HG03064 (cell line): ENCODE data around the gene CDR2.
A peak's percentile ranks its signal among the peaks of the same experiment; 100 is the strongest.
"Not testable (repeated sequence)": the region's sequence is repeated elsewhere in the genome, so short reads cannot be mapped to it uniquely, and the experiment has no call there.

Experiments
- ATAC-seq: cut with Tn5 transposase; IDR thresholded peaks from one replicate; pipeline ENCODE4 v1.9.1; 2021; ENCODE audit warnings: low read depth; ENCODE audit not compliant: unreplicated experiment

Gene CDR2

DNA sequence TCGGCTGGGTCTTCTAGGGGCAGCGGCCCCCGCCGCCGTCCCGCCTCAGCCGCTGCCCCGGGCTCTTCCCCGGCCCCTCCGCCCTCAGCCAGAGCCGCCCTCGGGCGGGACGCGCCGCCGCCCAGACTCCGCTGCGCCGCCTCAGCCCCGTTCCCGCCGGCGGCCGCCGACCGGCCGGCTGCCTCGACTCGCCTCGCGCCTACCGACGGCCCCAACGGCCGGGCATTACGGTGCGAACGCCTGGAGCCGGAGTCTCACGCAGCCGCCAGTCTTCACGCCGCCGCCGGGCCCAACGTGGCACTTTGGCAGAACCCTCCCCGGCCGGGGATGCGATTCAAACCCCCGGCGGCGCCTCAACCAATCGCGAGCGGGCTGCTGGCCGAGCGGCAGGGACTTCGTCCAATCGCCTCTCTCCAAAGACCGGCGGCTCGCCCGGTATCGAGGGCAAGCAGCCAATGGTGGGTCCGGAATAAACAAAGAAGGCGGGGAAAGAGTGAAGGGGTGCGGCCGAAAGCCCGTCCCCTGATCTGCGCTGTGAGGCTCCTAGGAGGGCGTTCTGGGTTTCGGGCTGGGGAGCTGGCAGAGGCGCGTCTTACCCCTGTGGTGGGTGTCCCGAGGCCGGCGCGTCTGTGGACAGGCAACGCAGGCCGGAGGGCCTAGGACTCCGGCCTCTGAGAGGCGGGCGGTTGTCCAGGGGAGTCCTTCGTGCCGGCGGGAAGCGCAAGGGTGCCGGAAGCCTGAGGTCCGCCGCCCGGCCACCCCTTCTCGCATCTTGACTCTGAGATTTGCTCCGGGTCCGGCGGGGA lies at the start of gene CDR2:
Gene CDR2 (minus strand): TSS at position 309 of the 806 bp plus-strand sequence. CDS start 310 bp downstream, outside the sequence.
- ATAC-seq = peak; percentile 82

DNA sequence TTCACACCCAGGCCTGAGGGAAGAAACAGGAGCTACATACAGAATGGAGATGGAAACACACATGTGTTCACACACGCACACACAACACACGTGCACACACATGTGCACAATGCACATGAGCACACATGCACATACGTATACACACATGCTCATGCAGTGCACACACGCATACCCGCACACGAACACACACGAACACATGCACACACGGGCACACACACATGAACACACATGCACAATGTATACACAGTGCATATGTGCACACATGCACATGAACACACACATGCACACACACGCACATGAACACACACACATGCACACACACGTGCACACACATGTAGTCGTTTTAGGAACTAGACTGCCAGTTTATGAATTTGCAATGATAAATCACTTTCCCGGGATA lies 49.3 kb upstream of the CDR2 start:
- ATAC-seq = no peak

DNA sequence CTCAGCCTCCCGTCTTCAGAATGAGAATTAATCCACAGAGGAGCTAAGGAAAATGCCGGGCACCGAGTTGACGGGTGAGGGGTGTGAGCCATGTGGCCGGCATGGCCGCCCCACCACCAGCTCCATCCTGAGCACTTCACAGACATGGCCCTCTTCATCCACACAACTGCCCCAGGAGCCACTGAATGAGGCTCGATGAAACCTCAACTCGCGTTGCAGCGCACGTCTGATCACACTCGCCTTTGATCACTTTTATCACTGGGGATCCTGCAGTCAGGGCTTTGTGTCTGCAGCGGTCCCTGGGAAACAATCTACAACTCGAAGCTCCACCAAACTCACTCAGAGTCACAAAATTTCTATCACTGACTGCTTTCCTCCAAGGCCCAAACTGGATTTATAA lies 46.7 kb upstream of the CDR2 start:
- no peak for ATAC-seq

DNA sequence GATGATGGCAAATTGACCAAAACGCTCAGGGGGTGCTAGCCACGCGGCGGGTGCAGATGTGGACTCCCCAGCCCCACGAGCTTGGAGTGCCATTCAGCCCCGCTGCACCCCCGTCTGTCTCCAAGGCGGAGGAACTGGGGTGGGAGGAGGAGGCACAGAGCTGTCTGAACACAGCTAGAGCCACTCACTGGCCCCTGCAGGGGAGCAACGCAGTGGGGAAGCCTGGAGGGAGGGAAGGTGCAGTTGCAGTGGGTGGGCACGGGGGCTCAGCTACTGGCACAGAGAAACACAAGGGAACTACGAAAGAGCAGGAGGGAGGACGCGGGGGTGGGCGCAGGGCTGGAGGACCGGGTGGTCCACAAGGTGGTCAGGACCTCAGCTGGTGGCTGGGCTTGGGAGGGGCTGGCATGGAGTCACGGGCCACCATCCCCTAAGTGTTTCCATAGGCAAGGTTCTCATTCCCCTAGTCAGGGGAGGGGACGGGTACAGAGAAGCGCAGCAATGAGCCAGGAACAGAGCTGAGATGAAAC lies 46.3 kb upstream of the CDR2 start:
- no peak for ATAC-seq

DNA sequence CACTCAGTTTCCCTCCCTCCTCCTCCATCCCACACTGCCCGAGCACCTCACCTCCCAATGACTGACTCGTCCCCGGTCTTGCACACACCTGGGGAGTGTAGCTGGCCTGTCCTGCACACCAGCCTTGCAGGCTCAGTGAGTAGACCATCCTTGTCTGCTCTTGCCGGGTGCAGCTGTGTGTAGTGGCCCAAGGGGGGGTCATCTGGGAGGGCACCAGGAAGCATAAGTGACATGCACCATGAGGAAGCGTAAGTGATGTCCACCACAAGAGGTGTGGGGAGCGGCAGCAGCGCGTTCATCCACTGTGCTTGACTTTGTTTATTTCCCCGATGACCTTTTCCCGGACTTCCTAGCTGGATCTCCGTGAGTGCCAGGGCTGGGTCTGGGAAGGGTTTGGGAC lies 45.5 kb upstream of the CDR2 start:
- ATAC-seq = no peak

DNA sequence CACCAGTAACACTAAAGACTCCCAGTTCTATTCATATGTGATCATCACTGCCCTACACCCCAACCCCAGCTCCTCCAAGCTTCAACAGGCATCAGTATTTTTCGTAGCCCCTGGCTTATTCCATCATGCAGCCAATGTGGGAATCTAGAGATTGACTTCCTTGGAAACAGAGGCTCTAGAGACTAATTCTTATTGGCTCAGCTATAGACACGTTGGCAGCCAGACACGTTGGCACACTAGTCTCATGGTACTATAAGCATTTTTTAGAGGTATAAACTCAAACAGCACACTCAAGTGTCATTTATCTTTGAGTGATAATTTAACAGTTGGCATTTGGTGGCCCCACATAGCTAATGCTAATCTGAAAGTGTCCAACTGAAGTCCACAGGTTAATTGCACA lies 44.4 kb upstream of the CDR2 start:
- no peak for ATAC-seq

DNA sequence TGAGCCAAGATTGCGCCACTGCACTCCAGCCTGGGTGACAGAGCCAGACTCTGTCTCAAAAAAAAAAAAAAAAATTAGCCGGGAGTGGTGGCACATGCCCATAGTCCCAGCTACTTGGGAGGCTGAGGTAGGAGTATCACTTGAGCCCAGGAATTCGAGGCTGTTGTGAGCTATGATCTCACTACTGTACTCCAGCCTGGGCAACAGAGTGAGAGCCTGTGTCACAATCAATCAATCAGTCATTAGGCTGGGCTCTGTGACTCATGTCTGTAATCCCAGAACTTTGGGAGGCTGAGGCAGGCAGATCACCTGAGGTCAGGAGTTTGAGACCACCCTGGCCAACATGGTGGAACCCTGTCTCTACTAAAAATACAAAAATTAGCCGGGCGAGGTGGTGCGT lies 43.4 kb upstream of the CDR2 start:
- not testable (repeated sequence) for ATAC-seq

DNA sequence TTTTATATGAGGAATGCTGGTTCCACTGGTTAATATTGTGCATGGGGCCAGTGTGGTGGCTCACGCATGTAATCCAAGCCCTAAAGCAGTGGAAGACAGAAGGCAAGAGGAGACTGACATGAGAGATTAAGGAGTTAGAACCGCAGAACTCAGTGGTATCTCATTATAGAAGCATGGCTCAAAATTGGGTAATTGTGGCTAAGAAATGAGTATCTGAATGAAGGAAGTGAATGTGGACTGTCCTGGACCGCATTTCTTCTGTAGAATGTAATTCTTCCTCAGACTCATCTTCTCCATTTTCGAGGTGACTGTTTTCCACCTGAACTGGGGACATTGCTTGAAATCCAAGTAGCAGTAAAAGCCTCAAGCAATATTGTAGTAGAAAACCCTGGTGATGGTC lies 42.6 kb upstream of the CDR2 start:
- no peak for ATAC-seq

DNA sequence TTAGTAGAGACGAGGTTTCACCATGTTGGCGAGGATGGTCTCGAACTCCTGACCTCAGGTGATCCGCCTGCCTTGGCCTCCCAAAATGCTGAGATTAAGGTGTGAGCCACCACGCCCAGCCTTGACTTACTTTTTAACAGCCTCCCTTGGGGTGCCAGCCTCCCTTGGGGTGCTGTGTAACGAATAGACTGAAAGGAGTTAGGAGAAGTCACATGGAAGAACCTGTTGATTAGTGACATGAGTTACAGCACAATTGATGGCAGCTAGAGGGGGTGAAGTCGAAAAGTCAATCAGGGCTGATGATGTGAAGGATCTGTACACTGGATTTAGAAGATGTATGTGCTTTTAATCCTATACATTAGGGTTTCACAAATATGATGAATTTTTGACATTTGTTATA lies 39.4 kb upstream of the CDR2 start:
- ATAC-seq = no peak

DNA sequence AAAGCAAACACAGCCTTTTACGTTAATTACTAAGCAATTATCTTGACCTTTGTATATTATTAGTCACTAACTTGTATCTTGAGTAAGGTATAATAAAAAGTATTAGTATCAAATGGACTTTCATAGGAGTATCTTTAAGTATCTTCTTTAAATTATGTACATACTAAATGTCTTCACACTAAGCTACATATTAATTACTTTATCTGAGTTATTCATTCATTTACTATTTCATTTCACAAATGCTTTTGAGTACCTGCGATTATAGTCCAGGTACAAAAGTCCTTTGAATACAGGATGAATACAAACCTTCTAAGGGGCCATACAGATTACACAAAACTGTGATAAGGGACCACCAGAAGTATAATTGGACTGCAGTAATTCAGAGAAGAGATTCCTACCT lies 33.1 kb upstream of the CDR2 start:
- ATAC-seq = no peak

DNA sequence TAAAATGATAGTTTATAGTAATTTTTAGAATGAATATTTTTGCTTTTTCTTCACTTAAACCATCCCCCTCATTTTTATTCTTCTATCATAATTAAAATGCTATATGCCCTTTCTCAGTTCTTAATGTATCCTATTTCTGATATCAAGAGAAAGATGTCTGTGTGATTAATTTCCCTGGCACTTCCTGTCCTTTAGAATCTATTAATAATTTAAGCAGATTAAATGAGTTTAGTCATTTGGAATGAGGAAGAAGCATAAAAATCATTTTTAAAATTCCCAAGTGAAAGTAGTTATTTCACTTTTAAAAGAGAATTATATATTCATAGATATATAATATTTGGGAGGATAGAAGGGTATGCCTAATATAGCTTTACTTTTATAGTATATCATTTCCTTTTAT lies 27.8 kb upstream of the CDR2 start:
- ATAC-seq = no peak

DNA sequence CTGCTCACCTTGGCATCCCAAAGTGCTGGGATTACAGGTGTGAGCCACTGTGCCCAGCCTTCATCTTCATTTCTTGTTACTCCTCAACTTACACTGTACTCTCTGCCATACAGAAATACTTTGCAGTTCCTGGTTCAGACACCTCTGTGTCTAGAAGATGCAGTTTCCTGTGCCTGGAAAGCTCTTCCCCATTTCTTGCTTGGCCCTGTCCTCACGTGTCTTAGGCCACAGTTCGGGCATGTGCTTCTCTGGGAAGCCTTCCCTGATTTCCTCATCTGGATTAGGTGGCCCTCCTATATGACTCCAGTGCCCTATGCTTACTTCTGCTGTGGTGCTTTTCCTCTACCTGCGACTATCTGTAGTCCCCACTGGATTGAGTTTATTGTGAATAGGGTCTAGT lies 26.5 kb upstream of the CDR2 start:
- ATAC-seq = no peak

DNA sequence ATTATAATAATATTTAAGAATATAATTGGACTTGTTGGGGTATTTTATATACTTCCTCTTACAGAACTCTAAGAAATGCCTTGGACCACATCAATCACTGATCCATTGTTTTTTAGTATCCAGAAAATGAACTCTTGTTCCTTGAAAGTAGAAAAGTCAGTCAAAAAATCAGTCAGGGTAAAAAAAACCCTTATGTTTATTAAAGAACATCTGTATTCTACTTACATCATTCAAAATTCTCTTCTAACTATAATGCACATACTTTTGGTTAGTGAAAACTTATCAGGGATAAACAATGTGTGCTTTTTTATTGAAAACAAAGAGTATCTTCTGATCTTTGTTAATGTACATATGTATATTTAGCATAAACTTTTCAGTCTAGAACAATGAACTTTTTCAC lies 23.5 kb upstream of the CDR2 start:
- no peak for ATAC-seq

DNA sequence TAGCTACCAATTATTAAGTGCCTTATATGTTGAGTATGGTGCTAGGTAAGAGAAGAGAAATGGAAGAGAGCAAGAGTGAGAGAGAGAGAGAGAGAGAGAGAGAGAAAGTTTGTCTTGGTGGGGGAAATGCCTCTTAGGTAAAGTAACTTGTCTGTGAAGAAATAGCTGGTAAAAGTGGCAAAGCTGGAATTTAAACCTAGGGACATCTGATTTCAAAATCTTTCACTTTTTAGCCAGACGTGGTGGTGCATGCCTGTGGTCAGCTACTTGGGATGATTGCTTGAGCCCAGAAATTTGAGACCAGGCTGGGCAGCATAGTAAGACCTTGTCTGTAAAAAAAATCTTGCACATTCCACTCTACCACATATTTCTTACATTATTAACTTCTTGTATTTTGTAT lies 23.0 kb upstream of the CDR2 start:
- ATAC-seq = no peak

DNA sequence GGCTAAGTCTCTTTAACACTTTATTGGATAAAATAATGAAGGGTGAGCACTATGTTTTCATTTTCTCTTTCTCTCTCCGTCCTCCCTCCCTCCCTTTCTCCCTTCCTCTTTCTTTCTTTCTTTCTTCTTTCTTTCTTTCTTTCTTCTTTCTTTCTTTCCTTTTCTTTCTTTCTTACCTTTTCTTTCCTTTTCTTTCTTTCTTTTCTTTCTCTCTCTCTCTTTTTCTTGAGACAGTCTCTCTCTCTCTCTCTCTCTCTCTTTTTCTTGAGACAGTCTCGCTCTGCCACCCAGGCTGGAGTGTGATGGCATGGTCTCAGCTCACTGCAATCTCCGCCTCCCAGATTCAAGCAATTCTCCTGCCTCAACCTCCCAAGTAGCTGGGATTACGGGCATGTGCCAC lies 21.5 kb upstream of the CDR2 start:
- no peak for ATAC-seq

DNA sequence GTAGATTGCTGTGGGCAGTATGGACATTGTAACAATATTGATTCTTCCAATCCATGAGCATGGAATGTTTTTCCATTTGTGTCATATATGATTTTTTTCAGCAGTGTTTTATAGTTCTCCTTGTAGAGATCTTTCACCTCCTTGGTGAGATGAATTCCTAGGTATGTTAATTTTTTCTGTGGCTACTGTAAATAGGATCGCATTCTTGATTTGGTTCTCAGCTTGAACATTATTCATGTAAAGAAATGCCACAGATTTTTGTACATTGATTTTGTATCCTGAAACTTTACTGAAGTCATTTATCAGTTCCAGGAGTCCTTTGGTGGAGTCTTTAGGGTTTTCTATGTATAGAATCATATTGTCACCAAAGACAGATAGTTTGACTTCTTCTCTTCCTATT lies 19.7 kb upstream of the CDR2 start:
- no peak for ATAC-seq

DNA sequence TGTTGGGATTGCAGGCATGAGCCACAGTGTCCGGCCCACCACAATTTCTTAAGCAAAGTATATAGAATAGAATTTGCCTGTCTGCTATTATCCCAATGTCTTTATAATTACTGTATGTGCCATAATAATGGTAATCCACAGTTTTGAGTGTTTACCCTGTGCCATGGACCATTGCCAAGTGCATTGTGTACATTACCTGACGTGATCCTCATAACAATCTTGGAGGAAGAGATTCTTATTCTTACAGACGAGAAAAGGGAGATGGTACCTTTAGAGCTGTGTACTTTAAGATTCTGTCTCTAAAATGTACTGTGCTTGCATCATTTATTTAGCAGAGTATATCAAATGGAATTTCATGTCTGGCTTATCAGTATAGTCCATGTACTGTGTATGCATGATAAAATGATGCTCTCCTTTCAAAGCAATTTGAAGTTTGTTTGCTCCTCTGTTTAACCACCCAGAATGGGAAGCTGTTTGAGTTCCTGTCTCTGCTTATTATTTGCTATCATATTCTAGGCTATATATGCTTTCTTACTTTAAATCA lies 13.8 kb upstream of the CDR2 start:
- no peak for ATAC-seq

DNA sequence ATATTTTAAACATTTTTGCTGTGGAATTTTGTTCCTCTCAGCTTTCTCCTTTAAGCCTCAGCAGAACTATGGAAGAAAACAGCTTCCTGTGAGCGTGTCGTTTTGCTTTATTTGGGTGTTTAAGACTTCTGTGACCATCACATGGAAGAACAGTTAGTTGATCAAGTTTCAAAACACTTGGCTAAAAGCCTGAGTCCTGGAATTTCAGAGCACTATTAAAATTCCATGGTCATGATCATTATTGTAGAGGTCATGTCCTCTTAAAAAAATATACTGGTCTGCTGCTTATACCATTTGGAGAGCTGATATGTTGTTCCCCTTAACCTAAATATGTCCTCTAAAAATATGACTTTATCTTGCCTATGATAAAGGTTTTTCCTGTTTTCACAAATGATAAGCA lies 12.6 kb upstream of the CDR2 start:
- no peak for ATAC-seq

DNA sequence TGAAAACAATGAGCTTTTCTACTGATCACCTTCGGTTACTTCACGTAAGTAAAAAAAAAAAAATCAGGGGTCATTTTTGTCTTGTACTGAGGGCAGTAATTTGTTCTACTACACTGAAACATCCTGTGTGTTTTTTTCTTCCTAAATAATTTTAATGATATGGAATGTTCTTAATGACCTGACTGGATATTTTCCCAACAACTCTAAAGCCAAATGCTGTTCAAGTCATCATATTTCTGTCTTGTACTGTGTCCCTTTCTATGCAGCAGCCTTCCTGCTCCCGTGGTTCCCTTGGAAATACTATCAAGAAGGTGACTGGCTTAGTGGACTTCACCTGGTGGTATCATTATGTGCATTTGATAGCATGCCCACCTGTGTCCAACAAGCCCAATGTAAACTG lies 10.8 kb upstream of the CDR2 start:
- no peak for ATAC-seq

DNA sequence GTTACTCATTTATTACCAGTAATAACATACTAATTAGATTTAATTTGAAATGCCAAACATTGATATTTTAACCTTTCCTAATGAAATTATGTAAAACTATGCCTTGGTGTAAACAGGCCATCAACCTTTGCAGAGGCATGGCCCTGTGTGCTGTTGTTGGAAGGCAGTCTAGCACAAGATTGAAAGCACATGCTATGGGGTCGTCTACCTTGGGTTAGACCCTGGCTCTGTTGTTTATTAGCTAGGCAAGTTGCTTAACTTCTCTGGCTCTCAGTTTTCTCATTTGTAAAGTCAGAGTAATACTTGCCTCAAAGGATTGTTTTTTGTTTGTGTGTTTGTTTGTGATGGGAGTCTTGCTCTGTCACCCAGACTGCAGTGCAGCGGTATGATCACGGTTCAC lies 9.4 kb upstream of the CDR2 start:
- ATAC-seq = no peak

DNA sequence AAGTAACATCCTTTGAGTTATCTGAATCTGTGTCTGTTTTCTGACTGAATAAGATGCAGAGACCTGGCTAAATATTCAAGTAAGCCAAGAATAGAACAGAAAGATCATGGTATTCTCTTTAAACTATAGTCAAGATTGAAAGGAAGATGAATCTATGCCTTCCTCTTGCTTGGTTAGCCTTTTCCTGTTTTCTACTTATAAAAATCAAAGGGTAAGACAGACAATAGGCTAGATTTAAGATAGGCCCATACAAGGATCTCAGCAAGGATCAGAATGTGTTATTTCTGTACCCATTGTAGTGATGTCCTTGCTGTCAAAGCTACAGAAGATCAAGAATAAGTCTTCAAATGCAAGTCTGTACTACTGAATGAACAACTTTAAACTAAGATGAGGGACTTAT lies 7.0 kb upstream of the CDR2 start:
- no peak for ATAC-seq

DNA sequence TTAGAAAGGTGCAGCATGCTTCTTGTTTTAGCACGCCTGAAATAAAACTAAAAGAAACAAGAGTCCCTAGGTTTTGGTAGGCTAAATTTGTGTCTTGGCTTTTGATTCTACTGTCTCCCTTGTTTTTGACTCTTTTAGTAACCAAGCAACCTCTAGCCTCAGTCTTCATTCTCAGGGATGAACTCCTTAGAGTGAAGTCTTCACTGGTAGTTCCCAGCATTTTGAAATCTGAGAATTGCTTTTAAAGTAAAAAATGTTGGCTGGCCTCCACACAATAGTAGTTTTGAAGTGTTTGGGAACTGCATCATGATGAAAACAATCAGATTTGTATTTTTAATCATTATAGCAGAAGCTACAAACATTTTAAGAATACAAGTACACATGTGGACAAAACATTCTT lies 6.1 kb upstream of the CDR2 start:
- ATAC-seq = no peak
